Fibroblast of skin of back (primary cell): ENCODE data around the gene ANAPC10. TPM values are rescaled to one million over a fixed set of nuclear protein-coding genes. Genes with fewer than 3 reads are reported as not detected.
A peak's percentile ranks its signal among the peaks of the same experiment; 100 is the strongest.
"Not testable (repeated sequence)": the region's sequence is repeated elsewhere in the genome, so short reads cannot be mapped to it uniquely, and the experiment has no call there.

Experiments used
- DNase-seq: peaks from one replicate; pipeline ENCODE4 v3.0.0-alpha.2; 2013
- polyA plus RNA-seq, 2 experiments: library from polyadenylated mRNA; unstranded; fragments of 120-200 nt; gene quantifications; one replicate each; pipeline ENCODE4 v1.2.1, GENCODE V29; 2013; ENCODE audit not compliant: insufficient read length in 2 of 2

ANAPC10 gene
- 12.8 TPM for polyA plus RNA-seq (2013, experiment 1 of 2; ENCODE audit: insufficient read length)
- 11.4 TPM for polyA plus RNA-seq (2013, experiment 2 of 2; ENCODE audit: insufficient read length)

- DNase-seq = peak; percentile 98
Observed at GRCh38 chr4:145097821-145098674, at the start of gene ANAPC10, which contains the start of gene ABCE1. ANAPC10 (minus strand) TSS chr4:145098196; CDS start chr4:145096099, 2,097 bp downstream. ABCE1 (plus strand) TSS chr4:145098311; CDS start chr4:145104413, 6,102 bp downstream.

DNA sequence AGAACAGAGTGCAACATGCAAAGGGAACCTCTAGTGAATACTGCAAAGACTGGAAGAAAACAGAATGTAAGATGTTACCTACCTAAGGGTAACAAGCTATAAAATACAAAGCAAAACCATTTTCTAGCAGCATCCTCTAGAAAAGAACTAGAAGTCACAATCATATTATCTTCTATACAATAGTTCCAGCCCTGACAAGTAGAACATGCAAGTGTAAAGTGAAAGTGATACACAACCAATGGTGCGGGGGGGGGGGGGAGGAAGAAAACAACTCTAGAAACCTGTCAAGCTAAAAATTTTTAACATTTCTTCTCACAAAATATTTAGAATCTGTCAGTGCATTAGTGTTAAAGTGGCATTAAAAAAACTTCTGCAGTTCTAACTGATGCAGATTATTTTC lies 38.2 kb upstream of the ANAPC10 start:
- DNase-seq = not testable (repeated sequence)

DNA sequence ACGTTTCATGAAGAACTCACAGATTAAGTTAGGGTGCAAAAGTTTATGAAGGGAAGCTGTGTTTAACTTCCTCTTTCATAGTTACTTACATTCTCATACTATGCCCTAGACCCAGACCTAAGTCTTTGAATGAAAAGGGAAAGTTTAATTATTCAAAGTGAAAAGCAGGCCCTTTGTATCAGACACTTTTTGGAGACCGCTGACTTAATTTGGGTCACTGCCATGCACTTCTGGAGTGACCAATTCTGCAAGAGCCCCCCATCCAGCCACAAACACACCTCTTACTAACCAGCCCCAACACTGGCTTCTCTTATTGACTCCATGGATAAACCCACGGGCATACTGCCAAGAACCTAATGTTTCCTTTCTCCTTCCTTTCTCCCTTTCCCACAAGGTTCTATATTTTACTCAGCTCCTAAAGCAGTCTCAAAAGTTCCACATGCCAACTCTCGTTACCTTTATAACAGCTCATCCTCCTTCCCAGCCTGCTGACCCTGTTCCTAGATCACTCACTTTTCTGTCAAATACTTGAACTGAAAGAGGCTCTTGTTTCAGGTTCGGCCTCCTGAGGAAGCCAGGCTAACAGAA lies 34.6 kb upstream of the ANAPC10 start:
- peak; percentile 7 for DNase-seq

- no peak for DNase-seq
Observed at GRCh38 chr4:145131848-145132247, 33.9 kb upstream of the ANAPC10 start.

DNA sequence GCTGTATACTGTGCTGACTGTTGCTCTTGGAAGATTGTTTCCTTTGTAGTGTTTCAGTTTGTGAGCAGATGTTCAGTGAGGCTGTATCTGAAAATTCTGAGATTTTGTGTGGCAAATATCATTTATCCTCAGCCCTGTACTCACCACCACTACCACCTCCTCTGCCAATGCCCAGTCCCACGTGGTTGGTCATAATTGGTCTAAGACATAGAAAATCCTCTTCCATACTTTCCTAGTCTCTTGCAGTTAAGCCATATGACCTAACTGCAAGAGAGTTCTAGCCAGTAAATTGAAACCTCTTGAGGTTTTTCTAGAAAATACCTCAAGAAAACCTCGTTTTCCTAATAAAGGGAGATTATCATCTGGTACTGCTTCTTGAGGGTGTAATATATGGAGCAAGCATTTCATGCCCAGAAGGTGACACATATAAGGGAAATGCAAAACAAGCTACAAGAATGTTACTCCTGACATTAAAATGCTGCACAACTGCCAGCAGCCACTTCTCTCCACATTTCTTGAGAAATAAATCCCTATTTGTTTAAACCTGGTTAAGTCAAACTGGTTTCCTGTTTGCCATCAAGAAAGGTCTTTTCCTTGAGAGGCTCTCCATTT lies 32.9 kb upstream of the ANAPC10 start:
- peak; percentile 84 for DNase-seq

- no peak for DNase-seq
Observed at GRCh38 chr4:145130130-145130529, 32.1 kb upstream of the ANAPC10 start.

DNA sequence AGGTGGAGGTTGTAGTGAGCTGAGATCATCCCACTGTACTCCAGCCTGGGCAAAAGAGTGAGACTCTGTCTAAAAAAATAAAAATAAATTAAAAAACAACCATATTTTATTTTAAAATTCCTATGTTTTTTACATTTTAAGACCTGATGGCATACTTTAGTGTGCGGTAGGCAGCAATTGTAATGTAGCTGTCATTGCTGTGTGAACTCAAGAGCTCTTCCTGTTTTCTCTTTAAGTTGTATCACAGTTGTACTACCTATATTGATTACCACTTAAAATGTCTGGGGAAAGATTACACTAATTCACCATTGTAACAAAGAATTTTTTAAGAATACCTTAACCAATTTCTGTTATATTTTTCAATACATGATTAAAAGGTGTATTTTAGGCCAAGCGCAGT lies 27.4 kb upstream of the ANAPC10 start:
- DNase-seq = no peak

DNA sequence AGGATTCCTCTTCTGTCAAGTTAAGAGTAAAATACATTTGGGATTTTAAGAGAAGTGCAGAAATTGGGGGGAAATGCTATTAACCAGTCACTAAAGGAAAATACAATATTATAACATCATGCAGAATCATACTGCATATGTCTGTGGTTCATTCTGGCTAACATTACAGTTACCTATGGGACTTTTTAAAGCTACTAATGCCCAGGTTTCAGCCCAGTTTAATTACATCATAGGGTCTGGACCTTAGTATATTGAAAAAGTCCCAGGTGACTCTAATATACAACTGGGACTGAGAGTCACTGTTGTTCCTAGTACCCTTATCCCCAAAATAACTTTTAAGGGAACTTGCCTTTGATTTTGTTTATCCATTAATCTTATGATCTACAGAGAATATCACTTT lies 10.1 kb upstream of the ANAPC10 start:
- no peak for DNase-seq

DNA sequence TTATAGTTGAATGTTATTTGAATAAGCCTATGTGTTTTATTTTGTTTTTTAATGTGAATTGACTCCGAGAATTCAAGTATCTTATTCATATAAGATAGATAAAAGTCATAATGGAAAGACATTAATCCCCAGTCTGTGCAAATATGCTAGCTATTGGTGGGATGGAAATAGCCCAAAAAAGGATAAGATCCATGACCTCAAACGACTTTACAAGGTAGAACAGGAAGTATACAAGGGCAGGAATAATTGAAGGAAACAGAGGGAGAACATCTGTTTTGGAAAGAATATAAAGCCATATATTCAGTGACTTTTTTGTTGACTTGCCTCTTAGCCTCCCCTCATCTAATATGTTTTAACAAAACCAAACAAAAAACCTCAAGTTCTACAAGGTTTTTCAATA lies 9.1 kb upstream of the ANAPC10 start:
- DNase-seq = no peak

DNA sequence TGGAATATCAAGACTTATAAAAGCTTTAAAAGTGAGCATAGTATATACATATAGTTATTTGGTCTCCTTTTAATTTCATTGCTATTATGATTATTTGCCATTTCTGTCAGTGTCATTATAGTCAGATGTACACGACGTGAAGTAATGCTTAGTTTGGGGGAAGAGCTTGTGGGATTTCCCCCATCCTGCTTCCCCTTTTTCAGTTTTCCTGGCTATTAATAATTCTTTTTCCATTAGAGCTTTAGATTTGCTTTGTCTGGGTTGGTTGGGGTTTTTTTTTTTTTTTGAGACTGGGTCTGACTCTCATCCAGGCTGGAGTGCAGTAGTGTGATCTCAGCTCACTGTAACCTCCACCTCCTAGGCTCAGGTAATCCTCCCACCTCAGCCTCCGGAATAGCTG lies 5.5 kb upstream of the ANAPC10 start:
- no peak for DNase-seq

DNA sequence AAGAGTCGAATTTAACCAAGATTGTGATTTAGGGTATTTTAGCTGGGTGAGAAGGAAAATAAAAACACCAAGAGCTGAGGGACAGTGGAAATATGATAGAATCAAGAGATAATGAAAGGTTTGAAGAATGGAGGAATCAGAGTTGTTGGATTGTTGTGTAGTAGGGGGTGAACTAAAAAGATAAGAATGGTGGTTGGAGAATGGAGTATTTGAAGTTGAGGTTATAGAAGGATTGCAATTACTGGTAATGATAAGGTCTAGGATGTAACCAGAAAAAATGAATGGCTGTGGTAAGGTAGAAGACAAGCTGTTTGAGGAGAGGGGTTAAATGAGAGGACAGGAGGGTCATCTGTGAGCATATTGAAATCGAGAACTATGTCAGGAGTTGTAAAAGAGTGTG lies 4.6 kb upstream of the ANAPC10 start:
- DNase-seq = no peak

DNA sequence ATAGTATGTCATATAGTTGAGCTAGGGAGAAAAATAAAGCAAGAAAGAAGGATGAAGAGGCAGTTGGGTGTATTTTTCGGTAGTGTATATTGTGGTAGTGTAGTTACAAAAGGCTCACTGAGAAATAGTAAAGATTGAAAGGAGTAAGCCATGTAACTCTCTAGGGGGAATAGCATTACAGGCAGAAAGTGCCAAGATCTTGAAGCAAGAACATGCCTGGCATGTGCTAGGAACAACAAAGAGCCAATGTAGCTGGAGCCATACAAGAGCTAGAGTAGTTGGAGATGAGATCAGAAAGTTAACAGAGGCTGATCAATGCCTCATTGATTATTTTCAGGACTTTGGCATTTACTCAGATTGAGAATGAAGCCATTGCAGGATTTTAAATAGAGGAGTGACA lies 3.1 kb upstream of the ANAPC10 start:
- no peak for DNase-seq

GRCh38 chr4:145099653-145100052 lies 1.7 kb upstream of the ANAPC10 start:
- DNase-seq = peak; percentile 4

- DNase-seq = peak; percentile 68
Observed at GRCh38 chr4:145098675-145099037, 660 bp upstream of the ANAPC10 start.

DNA sequence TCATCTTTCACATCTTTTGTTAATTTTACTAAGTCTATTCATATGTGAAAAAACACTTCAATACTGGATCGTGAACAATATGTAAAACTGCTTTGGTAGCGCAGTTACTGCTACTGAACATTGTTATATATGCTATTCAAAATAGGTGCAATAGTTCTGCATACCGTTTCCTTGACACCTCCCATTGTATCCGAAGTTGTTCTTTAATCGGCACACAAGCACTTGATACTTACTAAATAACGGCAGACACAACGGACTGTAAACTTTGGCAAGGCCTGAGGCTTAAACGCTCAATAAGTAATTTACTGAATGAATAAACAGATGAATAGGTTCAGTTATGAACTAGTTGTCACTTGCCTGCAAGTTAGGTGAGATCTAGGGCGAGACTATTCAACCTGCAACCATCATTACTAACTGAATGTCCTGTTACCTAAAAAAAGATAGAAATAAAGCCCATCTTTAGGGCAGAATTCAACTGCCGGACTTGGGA lies 620 bp downstream of the ANAPC10 start:
- DNase-seq = no peak

GRCh38 chr4:145093638-145094037 lies 4.4 kb downstream of the ANAPC10 start:
- DNase-seq = no peak

DNA sequence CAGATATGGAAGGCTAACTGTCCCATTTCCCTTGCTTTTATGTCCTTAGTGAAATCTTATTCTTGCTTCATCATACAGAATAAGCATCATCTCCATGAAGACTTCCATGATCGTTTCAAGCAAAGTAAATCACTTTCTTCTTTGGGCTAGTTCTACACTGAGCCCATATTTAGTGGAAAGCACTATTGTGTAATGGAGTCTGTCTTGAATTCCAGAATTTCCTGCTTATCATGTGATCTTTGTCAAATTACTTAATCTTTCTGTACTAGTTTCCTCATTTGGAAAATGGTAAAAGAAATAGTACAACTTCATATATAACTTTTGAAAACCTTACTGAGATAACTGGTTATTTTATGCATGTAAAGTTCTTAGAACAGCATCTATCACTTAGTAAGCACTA lies 7.6 kb downstream of the ANAPC10 start:
- DNase-seq = no peak

DNA sequence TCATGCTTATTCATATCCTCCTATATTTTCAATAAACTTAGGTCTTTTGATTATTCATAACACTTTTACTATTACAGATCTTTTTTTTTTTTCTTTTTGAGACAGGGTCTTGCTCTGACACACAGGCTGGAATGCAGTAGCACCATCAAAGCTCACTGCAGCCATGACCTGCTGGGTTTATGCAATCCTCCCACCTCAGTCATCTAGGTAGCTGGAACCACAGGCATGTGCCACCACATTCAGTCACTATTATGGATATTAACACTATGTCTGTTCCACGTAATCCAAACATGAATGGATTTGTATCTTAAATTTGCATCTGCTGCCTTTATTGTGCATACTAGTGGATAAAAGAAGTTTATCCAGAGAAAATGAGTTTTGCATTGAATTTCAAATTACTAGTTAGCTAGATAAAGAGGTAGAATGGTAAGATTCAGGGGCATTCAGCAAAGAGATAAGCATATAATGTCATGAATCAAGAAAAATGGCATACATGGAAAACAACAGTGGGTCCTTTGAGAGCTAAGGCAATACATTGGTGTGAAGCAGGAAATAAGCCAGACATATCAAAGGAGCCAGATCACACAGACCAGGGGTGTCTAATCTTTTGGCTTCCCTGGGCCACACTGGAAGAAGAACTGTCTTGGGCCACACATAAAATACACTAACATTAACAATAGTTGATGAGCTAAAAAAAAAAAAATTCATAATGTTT lies 13.9 kb downstream of the ANAPC10 start:
- no peak for DNase-seq

GRCh38 chr4:145081756-145082155 lies 16.2 kb downstream of the ANAPC10 start:
- DNase-seq = no peak

- no peak for DNase-seq
Observed at GRCh38 chr4:145076469-145076855, 21.5 kb downstream of the ANAPC10 start.

DNA sequence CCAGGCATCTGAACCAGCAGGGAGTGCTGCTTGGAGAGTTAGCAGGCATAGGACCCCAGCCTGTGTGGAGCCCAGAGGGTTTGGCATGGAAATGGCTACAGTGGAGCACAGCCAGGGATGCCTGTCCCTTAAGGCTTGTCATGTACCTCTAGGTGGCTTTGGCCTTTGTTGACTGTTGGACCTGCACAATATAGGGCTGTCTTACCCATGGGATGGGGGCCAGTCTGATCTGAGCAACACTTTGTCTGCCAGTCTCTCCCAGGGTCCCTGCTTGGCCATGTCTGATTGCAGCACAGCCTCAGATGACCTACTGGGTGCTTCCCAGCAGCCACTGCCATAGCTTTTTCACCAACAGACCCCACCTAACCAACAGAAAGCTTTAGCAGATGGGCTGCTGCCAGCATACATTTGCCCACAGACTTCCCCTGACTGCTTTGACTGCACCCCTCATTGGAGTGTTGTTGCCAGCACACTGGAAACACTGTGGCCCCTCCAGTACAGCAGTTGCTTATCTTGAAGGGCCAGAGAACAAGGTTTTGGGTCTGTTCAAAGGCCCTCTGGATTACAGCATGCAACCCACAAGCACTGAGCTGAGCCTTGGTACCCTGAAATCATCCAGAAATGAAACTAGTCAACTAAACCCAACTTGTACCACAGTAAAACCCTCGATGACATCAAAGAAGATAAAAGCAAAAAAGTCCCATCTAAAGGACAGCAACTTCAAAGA lies 22.1 kb downstream of the ANAPC10 start:
- no peak for DNase-seq

GRCh38 chr4:145071560-145071959 lies 26.4 kb downstream of the ANAPC10 start:
- no peak for DNase-seq
